Suprapubic skin (tissue), 4 donors: Measurements from ENCODE around the gene MSI1. TPM values are rescaled to one million over a fixed set of nuclear protein-coding genes. Genes with fewer than 3 reads are reported as not detected.

Experiments
- DNase-seq, 2 donors: peaks; one replicate each; pipeline ENCODE4 v3.0.0-alpha.2; 2019; ENCODE audit warnings: low spot score in 2 of 2
- H3K27ac ChIP-seq: fragments of 200-600 bp; sonication (generic); one replicate; pipeline ENCODE4 v1.5.1; 2019
- H3K27me3 ChIP-seq: fragments of 200-600 bp; sonication (generic); one replicate; pipeline ENCODE4 v1.5.1; 2019
- H3K36me3 ChIP-seq: fragments of 200-600 bp; sonication (generic); one replicate; pipeline ENCODE4 v1.5.1; 2019
- H3K4me1 ChIP-seq: fragments of 200-600 bp; sonication (generic); one replicate; pipeline ENCODE4 v1.5.1; 2019
- H3K4me3 ChIP-seq: fragments of 200-600 bp; sonication (generic); one replicate; pipeline ENCODE4 v1.5.1; 2019; ENCODE audit warnings: mild to moderate bottlenecking
- H3K9me3 ChIP-seq: fragments of 200-600 bp; sonication (generic); one replicate; pipeline ENCODE4 v1.5.1; 2019
- EP300 ChIP-seq: sonication (generic); formaldehyde crosslinking; IDR thresholded peaks from one replicate; pipeline ENCODE4 v1.6.1; 2017; ENCODE audit warnings: antibody characterized with exemption
- POLR2A ChIP-seq, 2 donors: fragments of 450-650 bp; IDR thresholded peaks; one replicate each; pipeline ENCODE4 v1.6.1; 2017; ENCODE audit warnings: antibody characterized with exemption in 2 of 2, mild to moderate bottlenecking in 2 of 2, moderate library complexity in 2 of 2
- POLR2AphosphoS5 ChIP-seq, 3 donors: sonication (generic); formaldehyde crosslinking; IDR thresholded peaks; one replicate each; pipeline ENCODE4 v1.6.1; 2017; ENCODE audit warnings: antibody characterized with exemption in 3 of 3
- WGBS: methylation state at CpG from one replicate; pipeline ENCODE4 v1.1.5; 2018; 5-methylcytosine and 5-hydroxymethylcytosine counted together
- total RNA-seq, 4 donors: library from RNA; depleted of rRNA; stranded (reverse); fragments of >200 nt; gene quantifications; one replicate each; pipeline ENCODE4 v1.1.0, GENCODE V29; 2016
- TF ChIP-seq, protein P1 (sequence below), 2 donors: fragments of 200-600 bp in 1 of 2; fragments of 450-650 bp in 1 of 2; sonication (generic) in 1 of 2; IDR thresholded peaks; one replicate each; pipeline ENCODE4 v1.5.1; 2016 to 2019; ENCODE audit warnings: antibody characterized with exemption in 2 of 2, mild to moderate bottlenecking in 1 of 2, moderate library complexity in 1 of 2

Gene MSI1
- total RNA-seq, 4 donors from 2014 or later: 0.40 to 0.86 (median 0.61) TPM

DNA sequence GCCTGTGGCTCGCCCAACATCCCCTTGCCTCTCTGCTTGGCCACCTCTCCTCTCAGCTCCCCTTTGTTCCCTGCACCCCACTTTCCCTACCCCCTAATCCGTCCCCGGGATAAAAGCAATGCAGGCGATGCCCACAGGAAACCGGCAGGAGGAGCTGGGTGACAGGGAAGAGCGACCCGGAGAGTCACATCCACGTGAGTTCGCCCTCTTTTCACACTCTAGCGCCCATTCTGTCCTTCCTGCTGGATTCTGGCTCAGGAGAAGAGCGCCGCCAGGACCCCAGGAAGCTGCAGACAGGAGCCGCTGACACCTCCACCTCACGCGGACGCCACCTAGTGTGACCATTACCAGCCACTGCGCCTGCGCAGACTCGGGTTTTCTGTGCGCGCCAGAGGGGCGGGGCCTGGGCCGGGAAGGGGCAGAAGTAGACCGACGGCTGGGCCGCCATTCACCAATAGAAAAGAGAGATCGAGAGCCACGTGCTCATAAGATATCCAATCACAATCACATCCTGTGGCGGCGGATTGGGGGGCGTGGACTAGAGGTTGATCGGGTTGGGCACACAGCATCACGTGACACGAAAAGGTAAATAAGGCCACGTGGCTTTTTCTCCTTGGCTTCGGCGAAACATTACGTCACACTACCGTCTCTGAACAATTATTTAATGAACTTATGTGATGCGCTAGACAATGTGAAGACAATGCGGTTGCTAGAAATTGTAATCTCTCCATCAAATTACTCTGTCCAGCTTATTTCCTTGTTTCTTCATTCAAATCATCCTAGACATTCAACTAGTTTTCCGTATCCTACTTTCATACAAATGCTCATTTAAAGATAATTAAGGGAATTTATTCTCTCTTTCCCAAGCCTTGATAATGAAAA is 51.5 kb downstream of the MSI1 start:
- peak; percentile 99 to 100 for DNase-seq
- Histone ChIP-seq H3K27me3 (no peaks in the 10 kb centered on the region), H3K9me3 (no peaks in the 10 kb centered on the region), H3K27ac (peak overlapping the region; percentile 86), H3K36me3 (no peaks in the 10 kb centered on the region), H3K4me3 (peak overlapping the region; percentile 57), H3K4me1 (peaks cover 11% of the 10 kb centered on the region)
- TF ChIP-seq EP300: no peak
- peak; percentile 68 to 81 for TF ChIP-seq POLR2A (IDR thresholded peaks at IDR 0.05)
- peak in 2 of 3 donors; percentile 44 to 68 for TF ChIP-seq POLR2AphosphoS5 (IDR thresholded peaks at IDR 0.05)
- TF ChIP-seq, protein P1, sequence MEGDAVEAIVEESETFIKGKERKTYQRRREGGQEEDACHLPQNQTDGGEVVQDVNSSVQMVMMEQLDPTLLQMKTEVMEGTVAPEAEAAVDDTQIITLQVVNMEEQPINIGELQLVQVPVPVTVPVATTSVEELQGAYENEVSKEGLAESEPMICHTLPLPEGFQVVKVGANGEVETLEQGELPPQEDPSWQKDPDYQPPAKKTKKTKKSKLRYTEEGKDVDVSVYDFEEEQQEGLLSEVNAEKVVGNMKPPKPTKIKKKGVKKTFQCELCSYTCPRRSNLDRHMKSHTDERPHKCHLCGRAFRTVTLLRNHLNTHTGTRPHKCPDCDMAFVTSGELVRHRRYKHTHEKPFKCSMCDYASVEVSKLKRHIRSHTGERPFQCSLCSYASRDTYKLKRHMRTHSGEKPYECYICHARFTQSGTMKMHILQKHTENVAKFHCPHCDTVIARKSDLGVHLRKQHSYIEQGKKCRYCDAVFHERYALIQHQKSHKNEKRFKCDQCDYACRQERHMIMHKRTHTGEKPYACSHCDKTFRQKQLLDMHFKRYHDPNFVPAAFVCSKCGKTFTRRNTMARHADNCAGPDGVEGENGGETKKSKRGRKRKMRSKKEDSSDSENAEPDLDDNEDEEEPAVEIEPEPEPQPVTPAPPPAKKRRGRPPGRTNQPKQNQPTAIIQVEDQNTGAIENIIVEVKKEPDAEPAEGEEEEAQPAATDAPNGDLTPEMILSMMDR (IDR thresholded peaks at IDR 0.05): peak; percentile 68 to 75
- WGBS: under 1% methylated on average over 42 of the region's 42 CpGs

DNA sequence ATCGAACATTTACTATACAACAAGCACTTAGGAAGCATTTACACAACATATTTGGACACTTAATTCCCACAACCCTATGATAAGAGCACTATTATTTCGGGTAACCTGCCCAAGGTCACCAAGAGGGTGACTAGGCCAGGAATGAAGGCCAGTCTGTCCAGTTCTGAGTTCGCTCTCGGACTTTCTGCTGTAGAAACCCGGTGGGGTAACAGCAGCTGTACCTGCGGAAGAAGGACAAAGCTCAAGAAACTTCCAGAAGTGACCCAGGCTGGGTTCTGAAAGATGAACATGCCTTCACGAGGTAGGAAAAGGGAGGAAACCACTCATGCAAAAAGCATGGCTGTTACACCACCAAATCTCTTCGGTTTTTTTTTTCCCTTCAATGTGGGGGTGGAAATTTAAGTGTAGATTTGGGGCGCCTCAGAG is 52.2 kb downstream of the MSI1 start:
- TF ChIP-seq POLR2AphosphoS5 (IDR thresholded peaks at IDR 0.05): no peak
- no peak for TF ChIP-seq EP300
- TF ChIP-seq POLR2A (IDR thresholded peaks at IDR 0.05): no peak
- TF ChIP-seq, protein P1 (IDR thresholded peaks at IDR 0.05): no peak
- Histone ChIP-seq H3K4me1 (peaks cover 11% of the 10 kb centered on the region), H3K27ac (peak overlapping the region; percentile 86), H3K27me3 (no peaks in the 10 kb centered on the region), H3K9me3 (no peaks in the 10 kb centered on the region), H3K4me3 (peak overlapping the region; percentile 57), H3K36me3 (no peaks in the 10 kb centered on the region)
- DNase-seq: no peak
- 40% methylated on average over 9 of the region's 9 CpGs for WGBS

DNA sequence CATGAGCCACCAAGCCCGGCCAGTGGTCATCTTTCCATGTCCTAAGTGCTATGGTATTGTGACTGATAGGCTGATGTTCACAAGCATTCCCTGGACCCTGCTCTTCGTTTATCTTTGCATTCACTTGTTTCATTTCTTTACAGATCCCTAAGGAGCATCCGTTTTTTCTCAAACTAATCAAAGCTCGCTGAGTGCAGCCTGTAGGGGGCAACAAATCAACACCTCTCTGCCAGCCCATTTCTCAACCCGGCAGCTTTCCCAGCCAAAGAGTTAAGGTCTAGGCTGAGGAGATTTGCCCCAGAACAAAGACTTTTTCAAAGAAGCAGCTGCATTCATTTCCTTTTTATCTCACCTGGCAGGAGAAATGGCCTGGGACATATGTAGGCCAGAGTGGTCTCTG is 54.7 kb downstream of the MSI1 start:
- no peak for TF ChIP-seq POLR2A (IDR thresholded peaks at IDR 0.05)
- TF ChIP-seq EP300: no peak
- TF ChIP-seq POLR2AphosphoS5 (IDR thresholded peaks at IDR 0.05): no peak
- TF ChIP-seq, protein P1 (IDR thresholded peaks at IDR 0.05): no peak
- Histone ChIP-seq H3K9me3 (no peaks in the 10 kb centered on the region), H3K27me3 (no peaks in the 10 kb centered on the region), H3K27ac (no peak overlapping the region), H3K36me3 (no peaks in the 10 kb centered on the region), H3K4me1 (peaks cover 11% of the 10 kb centered on the region), H3K4me3 (no peak overlapping the region)
- WGBS: 64% methylated on average over 5 of the region's 5 CpGs
- DNase-seq: no peak

DNA sequence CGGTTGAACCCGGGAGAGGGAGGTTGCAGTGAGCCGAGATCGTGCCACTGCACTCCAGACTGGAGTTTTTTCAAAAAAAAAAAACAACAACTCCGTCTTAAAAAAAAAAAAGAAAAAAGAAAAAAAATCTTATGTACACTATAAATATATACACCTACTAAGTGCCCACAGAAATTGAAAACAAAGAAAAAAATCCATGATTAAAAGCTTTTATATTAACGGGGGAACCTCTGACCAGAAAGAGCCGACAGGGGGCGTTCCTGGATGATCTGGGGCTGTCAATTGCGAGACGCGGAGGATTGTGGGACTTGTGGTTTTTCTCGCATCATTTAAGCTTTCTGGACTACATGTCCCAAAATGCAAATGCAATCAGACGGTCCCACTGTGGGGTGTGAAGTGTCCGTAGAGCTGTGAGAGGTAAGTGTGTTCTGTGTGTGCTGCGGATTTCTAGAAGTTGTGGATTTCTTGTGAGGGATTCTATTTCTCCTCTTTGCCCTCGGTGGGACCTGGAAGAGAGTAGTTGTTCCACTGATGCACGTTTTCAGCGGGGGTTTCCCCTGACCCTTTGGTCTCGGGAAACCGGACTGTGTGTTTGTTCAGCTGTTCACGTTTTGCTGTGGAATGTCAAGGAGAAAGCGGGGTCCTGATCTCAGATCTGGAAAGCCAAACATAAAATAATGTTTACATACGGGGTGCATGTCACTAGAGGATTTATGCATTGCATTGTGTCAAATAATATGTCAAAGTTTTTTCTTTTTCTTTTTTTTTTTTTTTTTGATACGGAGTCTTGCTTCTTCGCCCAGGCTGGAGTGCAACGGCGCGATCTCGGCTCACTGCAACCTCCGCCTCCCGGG is 66.8 kb downstream of the MSI1 start, which contains the start of gene SIRT4:
Gene SIRT4, plus strand, starts transcription at position 360 of the 854 bp plus-strand sequence. CDS start 1,241 bp downstream, outside the sequence.
- no peaks in the 10 kb centered on the region for H3K27me3 ChIP-seq
- peaks cover 14% of the 10 kb centered on the region for H3K4me1 ChIP-seq
- no peak for TF ChIP-seq POLR2A (IDR thresholded peaks at IDR 0.05)
- TF ChIP-seq EP300: no peak
- TF ChIP-seq, protein P1 (IDR thresholded peaks at IDR 0.05): peak; percentile 50 to 77
- TF ChIP-seq POLR2AphosphoS5 (IDR thresholded peaks at IDR 0.05): no peak
- H3K9me3 ChIP-seq: no peaks in the 10 kb centered on the region
- peak within 1 kb of the TSS; percentile 69 for H3K4me3 ChIP-seq
- H3K36me3 ChIP-seq: no peaks in the 10 kb centered on the region
- no peak within 1 kb of the TSS for H3K27ac ChIP-seq
- DNase-seq: peak; percentile 91 to 93
- WGBS: 9% methylated on average over 31 of the region's 31 CpGs
